ENCODE measurements around the gene MAP2K6.
"Not testable (repeated sequence)": the region's sequence is repeated elsewhere in the genome, so short reads cannot be mapped to it uniquely, and the experiment has no call there.

MAP2K6 gene

DNA sequence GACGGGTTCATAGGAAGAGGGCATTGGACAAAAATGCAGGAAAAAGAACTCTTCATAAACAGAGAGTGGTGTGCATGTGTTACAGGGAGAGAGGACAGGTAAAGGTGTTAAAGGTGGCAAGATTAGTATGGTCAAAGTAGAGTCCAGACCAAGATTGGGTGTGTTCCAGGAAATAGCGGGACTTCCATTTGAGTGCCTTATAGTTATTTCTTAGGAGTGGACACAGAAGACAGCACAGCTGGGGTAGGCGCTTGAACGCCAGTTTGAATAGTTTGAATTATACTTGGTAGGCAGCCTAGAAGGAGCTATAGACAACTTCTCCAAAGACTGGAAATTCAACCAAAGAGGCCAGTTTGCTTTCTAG is 63.4 kb downstream of the MAP2K6 start:
- no peak overlapping the region for H3K9ac ChIP-seq (ENCODE audit: low read depth, low read length)
- H3K36me3 ChIP-seq (ENCODE audit: insufficient read depth, low read length): no peaks in the 10 kb centered on the region
- 94% methylated on average over 4 of the region's 4 CpGs for WGBS
- no peak overlapping the region for H3K4me3 ChIP-seq (ENCODE audit: low read length)
- no peak overlapping the region for H3K27ac ChIP-seq (ENCODE audit: low read depth, low read length)
- no peaks in the 10 kb centered on the region for H3K9me3 ChIP-seq (ENCODE audit: insufficient read depth, low read depth, low read length)
- no peaks in the 10 kb centered on the region for H3K27me3 ChIP-seq (ENCODE audit: insufficient read depth, low read length)
- no peaks in the 10 kb centered on the region; the same call in 1 of the 2 replicates for H3K4me1 ChIP-seq (ENCODE audit: insufficient read depth, low read length)

DNA sequence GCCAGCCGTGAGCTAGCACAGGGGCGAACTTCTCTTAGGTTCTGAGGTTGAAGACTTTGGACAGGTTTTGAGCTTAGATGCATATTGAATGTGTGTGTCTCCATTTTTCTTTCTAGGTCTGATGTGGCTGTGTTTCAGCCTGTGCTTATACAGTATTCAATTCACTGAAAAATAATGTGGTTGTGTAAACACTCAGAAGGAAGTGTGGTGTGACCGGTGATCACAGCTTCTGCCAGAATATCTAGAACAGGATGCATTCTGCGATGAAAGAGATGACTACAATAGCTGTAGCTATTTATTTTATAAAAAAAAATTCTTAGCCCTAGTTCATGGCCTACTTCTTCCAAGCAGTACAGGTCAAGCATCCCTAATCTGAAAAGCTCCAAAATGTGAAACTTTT is 64.4 kb downstream of the MAP2K6 start:
- Histone ChIP-seq H3K4me3 (ENCODE audit: low read length) (no peak overlapping the region), H3K4me1 (ENCODE audit: insufficient read depth, low read length) (no peaks in the 10 kb centered on the region; the same call in 1 of the 2 replicates), H3K36me3 (ENCODE audit: insufficient read depth, low read length) (no peaks in the 10 kb centered on the region), H3K27me3 (ENCODE audit: insufficient read depth, low read length) (no peaks in the 10 kb centered on the region), H3K9me3 (ENCODE audit: insufficient read depth, low read depth, low read length) (no peaks in the 10 kb centered on the region), H3K9ac (ENCODE audit: low read depth, low read length) (no peak overlapping the region), H3K27ac (ENCODE audit: low read depth, low read length) (no peak overlapping the region)
- 94% methylated on average over 3 of the region's 4 CpGs for WGBS

DNA sequence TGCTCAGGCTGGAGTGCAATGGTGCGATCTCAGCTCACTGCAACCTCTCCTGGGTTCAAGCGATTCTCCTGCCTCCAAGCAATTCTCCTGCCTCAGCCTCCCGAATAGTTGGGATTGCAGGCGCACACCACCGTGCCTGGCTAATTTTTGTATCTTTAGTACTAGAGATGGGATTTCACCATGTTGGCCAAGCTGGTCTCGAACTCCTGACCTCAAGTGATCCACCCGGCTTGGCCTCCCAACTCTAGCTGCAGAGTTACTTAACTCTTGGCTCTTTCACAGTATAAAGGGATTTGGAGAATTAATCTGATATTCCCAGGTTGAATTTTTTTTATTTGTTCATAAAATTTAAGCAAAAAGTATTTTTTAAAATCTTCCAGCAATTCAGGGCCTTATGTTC is 65.3 kb downstream of the MAP2K6 start:
- H3K9ac ChIP-seq (ENCODE audit: low read depth, low read length); H3K4me3 ChIP-seq (ENCODE audit: low read length); H3K36me3 ChIP-seq (ENCODE audit: insufficient read depth, low read length); H3K4me1 ChIP-seq (ENCODE audit: insufficient read depth, low read length); H3K27ac ChIP-seq (ENCODE audit: low read depth, low read length); H3K9me3 ChIP-seq (ENCODE audit: insufficient read depth, low read depth, low read length); H3K27me3 ChIP-seq (ENCODE audit: insufficient read depth, low read length): not testable (repeated sequence)
- 98% methylated on average over 7 of the region's 7 CpGs for WGBS

DNA sequence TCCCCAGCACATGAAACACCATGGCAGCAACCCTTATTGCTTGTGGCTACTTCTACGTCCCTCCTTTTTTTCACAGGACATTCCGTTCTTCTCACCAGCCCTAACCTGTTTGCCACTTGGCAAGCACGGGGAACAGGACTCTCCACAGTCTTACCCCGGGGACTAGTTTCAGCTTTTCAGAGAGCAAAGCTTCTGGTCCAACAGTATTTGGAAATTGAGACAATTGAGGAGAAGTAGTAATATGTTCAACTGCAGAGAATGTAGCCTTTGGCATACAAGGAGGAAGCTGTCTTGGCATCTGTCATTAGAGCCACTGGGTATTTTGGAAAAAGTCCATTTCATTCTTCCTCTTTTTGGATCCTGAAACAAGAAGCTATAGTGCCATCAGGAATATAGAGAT is 65.7 kb downstream of the MAP2K6 start:
- Histone ChIP-seq H3K4me1 (ENCODE audit: insufficient read depth, low read length) (no peaks in the 10 kb centered on the region), H3K9me3 (ENCODE audit: insufficient read depth, low read depth, low read length) (no peaks in the 10 kb centered on the region), H3K9ac (ENCODE audit: low read depth, low read length) (no peak overlapping the region), H3K36me3 (ENCODE audit: insufficient read depth, low read length) (no peaks in the 10 kb centered on the region), H3K4me3 (ENCODE audit: low read length) (no peak overlapping the region), H3K27ac (ENCODE audit: low read depth, low read length) (no peak overlapping the region), H3K27me3 (ENCODE audit: insufficient read depth, low read length) (no peaks in the 10 kb centered on the region)
- 91% methylated on average over 4 of the region's 4 CpGs for WGBS

DNA sequence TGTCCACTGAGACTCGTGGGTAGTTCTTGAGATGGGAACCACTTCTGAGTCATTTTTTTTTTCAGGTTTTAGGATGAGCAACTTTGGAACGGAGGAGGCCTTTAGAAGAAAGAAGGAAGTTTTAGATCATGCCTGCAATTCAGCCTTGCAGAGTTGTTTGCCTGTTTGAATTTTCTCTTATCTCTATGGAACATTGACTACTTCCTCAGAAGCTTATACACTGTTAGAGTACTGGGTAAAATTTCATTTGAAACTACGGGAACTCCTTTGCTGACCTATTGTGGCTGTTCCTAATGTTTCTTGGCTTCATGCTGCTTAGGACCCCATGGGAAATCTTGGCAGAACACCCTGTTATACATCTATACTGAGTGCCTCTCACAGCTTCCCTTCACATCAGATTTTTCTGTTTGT is 70.8 kb downstream of the MAP2K6 start:
- Histone ChIP-seq H3K9me3 (ENCODE audit: insufficient read depth, low read depth, low read length) (no peaks in the 10 kb centered on the region), H3K9ac (ENCODE audit: low read depth, low read length) (no peak overlapping the region), H3K4me3 (ENCODE audit: low read length) (no peak overlapping the region), H3K36me3 (ENCODE audit: insufficient read depth, low read length) (no peaks in the 10 kb centered on the region), H3K27ac (ENCODE audit: low read depth, low read length) (no peak overlapping the region), H3K27me3 (ENCODE audit: insufficient read depth, low read length) (no peaks in the 10 kb centered on the region), H3K4me1 (ENCODE audit: insufficient read depth, low read length) (no peaks in the 10 kb centered on the region)
- 94% methylated on average over 3 of the region's 3 CpGs for WGBS

DNA sequence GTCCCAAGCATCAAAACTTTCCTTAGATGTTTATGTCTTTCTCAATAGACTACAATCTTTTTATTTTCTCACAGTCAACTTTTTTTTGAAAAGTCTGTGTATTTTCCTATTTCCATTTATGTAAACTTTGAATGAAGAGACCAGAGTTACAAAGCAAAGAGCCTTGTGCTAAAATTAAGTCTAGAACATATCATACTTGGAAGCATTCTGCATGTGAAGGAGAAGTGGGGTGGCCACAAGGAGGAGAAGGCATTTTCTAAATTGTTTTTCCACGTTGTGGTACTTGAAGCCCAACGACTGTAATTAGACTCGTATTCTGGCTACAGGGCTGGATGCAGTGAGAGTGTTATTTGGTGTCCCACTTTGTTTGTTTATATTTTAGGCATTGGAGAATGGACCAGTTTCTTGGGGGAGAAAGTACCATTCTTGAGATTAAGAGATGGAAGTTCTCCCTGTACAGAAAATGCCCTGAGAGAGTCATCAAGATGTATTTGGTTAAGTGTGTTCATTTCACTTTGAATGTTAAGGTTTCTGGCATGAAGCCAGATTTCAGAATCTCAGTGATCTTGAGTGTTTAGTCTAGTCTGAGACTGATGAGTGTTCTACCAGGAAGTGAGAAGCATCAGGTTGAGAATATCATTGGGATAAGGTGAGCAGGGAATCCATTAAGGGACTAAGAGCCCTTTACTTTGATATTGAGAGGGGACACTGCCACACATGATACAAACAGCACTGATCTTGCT is 71.6 kb downstream of the MAP2K6 start:
- H3K27me3 ChIP-seq (ENCODE audit: insufficient read depth, low read length): no peaks in the 10 kb centered on the region
- H3K36me3 ChIP-seq (ENCODE audit: insufficient read depth, low read length): no peaks in the 10 kb centered on the region
- H3K4me1 ChIP-seq (ENCODE audit: insufficient read depth, low read length): no peaks in the 10 kb centered on the region
- H3K9ac ChIP-seq (ENCODE audit: low read depth, low read length): no peak overlapping the region
- H3K9me3 ChIP-seq (ENCODE audit: insufficient read depth, low read depth, low read length): no peaks in the 10 kb centered on the region
- H3K4me3 ChIP-seq (ENCODE audit: low read length): no peak overlapping the region
- WGBS: 89% methylated on average over 3 of the region's 3 CpGs
- H3K27ac ChIP-seq (ENCODE audit: low read depth, low read length): no peak overlapping the region

DNA sequence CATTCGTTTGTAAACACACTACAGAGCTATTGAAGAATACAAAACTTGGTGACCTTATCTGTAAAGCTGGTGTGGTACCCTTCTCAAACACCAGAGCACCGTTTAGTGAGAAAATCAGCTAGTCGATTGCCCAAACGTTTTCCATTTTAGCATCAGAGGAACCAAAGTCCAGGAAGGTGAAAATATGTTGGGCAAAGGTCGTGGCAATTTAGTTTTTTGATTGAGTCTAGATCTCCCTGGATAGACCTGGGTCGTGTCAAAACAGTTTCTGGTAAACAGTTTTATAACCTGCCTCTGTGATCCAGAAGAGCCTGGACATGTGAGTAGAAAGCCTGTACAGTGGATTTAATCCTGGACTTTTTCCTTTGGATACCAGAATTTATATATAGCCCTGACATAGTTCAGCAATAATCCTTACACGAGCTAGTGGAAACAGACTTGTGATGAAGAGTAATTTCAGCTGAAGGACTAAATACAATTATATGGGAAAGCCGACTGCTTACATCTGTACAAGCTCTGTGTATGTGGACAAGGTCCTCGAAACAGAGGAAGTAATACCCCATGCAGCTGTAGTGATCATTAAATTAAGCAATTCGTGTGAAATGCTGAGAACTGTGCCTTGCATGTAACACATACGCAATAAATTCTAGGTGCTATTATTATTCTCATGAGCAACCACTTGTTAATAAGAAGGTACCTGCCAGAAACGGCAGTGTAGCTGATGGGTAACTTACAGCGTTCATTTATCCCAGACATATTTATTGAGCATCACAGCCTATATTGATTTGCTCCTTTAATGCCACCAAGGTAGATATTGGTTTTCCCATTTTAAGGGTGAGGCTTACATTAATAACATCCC is 72.5 kb downstream of the MAP2K6 start:
- no peak overlapping the region for H3K27ac ChIP-seq (ENCODE audit: low read depth, low read length)
- H3K9ac ChIP-seq (ENCODE audit: low read depth, low read length): no peak overlapping the region
- no peaks in the 10 kb centered on the region for H3K36me3 ChIP-seq (ENCODE audit: insufficient read depth, low read length)
- no peaks in the 10 kb centered on the region for H3K9me3 ChIP-seq (ENCODE audit: insufficient read depth, low read depth, low read length)
- peaks cover 3% of the 10 kb centered on the region; the same call in 1 of the 2 replicates for H3K4me1 ChIP-seq (ENCODE audit: insufficient read depth, low read length)
- H3K4me3 ChIP-seq (ENCODE audit: low read length): no peak overlapping the region
- 91% methylated on average over 13 of the region's 13 CpGs for WGBS
- H3K27me3 ChIP-seq (ENCODE audit: insufficient read depth, low read length): no peaks in the 10 kb centered on the region

DNA sequence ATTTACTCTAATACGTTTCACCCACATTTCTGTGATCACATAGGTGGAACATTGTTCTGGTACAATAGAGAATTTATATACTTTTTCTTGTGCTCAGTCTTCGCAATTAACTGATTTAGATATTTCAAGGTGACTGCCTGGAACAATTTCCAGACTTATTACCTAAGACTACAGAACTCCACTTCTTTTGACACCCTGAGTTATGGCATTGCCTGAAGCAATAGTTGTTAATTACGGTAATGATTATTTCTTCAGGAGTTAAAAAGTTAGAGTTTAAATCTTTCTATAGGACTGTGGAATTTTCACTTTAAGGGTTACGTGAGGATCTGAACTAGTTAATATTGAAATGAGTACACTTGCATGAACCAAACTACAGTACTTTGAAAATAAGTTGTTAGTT is 74.8 kb downstream of the MAP2K6 start:
- Histone ChIP-seq H3K4me1 (ENCODE audit: insufficient read depth, low read length) (peaks cover 12% of the 10 kb centered on the region; the same call in 1 of the 2 replicates), H3K27me3 (ENCODE audit: insufficient read depth, low read length) (no peaks in the 10 kb centered on the region), H3K36me3 (ENCODE audit: insufficient read depth, low read length) (no peaks in the 10 kb centered on the region), H3K4me3 (ENCODE audit: low read length) (no peak overlapping the region), H3K9me3 (ENCODE audit: insufficient read depth, low read depth, low read length) (no peaks in the 10 kb centered on the region), H3K27ac (ENCODE audit: low read depth, low read length) (no peak overlapping the region), H3K9ac (ENCODE audit: low read depth, low read length) (no peak overlapping the region)
- WGBS: 98% methylated on average over 3 of the region's 4 CpGs

DNA sequence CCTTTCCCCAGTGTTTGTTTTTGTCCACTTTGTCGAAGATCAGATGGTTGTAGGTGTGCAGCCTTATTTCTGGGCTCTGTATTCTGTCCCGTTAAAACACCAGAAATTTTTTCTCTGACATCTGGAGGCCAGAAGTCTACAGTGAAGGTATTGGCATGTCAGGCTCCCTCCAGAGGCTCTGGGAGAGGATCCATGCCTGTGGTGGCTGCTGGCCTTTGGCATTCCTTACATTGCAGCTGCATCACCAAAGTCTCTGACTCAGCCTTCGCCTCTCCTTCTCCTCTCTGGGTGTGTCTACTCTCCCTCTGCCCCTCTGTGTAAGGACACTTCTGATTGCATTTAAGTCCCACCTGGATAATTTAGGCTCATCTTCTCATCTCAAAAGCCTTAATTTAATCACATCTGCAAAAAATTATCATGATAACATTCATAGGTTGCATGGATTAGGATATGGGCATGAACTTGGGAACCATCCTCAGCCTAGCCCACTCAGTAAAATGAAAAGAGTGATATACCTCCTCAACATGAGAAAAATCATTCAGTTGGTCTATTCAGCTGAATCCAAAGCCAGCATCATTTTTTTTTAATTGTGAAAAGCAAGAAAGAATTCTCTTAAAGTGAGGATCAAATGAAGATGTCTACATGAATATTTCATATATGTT is 78.0 kb downstream of the MAP2K6 start:
- H3K27me3 ChIP-seq (ENCODE audit: insufficient read depth, low read length): no peaks in the 10 kb centered on the region
- H3K27ac ChIP-seq (ENCODE audit: low read depth, low read length): no peak overlapping the region
- H3K9ac ChIP-seq (ENCODE audit: low read depth, low read length): no peak overlapping the region
- peaks cover 17% of the 10 kb centered on the region for H3K4me1 ChIP-seq (ENCODE audit: insufficient read depth, low read length)
- no peak overlapping the region for H3K4me3 ChIP-seq (ENCODE audit: low read length)
- WGBS: 78% methylated on average over 3 of the region's 3 CpGs
- H3K36me3 ChIP-seq (ENCODE audit: insufficient read depth, low read length): no peaks in the 10 kb centered on the region
- H3K9me3 ChIP-seq (ENCODE audit: insufficient read depth, low read depth, low read length): no peaks in the 10 kb centered on the region

DNA sequence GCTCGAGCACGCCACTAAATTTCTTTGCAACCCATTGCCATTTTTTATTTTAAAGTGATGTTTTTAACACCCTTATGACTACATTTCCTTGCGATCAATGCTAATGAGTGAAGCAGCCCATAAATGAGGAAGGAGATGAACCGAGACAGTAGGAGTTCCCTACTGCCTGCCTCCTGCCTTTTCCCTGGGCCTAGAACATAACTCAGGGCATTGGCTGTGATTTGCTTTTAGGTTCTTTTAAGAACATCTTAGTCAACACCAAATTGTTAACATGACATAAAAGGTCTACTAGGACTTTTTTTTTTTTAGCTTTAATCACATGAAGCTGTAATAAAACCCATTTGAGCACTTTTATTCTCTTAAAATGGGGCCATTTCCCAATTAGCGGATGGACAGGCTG is 81.3 kb downstream of the MAP2K6 start:
- 95% methylated on average over 5 of the region's 5 CpGs for WGBS
- Histone ChIP-seq H3K4me1 (ENCODE audit: insufficient read depth, low read length) (peaks cover 26% of the 10 kb centered on the region), H3K27me3 (ENCODE audit: insufficient read depth, low read length) (no peaks in the 10 kb centered on the region), H3K9me3 (ENCODE audit: insufficient read depth, low read depth, low read length) (no peaks in the 10 kb centered on the region), H3K27ac (ENCODE audit: low read depth, low read length) (no peak overlapping the region), H3K4me3 (ENCODE audit: low read length) (no peak overlapping the region), H3K9ac (ENCODE audit: low read depth, low read length) (no peak overlapping the region), H3K36me3 (ENCODE audit: insufficient read depth, low read length) (no peaks in the 10 kb centered on the region)

DNA sequence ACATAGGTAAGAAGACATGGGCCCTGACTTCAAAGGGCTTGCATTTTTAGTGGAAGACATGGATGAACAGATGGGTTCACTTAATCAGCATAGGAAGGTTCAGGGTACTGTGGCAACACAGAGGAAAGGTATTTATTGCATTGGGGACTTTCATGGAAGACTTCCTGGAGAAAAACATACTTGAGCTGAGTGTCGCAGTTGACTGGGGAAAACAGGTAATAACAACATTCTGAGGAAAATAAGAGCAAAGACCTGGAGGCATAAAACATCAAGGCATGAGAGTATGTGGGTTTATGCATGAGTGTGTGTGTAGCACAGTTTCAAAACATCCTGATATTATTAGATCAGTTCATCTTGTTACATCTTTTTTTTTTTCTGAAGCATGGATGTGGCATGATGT is 82.7 kb downstream of the MAP2K6 start:
- H3K27me3 ChIP-seq (ENCODE audit: insufficient read depth, low read length): no peaks in the 10 kb centered on the region
- H3K36me3 ChIP-seq (ENCODE audit: insufficient read depth, low read length): no peaks in the 10 kb centered on the region
- WGBS: 94% methylated on average over 1 of the region's 1 CpG

More for the DNA sequence above, 82.7 kb downstream of the MAP2K6 start:
- Histone ChIP-seq H3K4me3 (ENCODE audit: low read length) (no peak overlapping the region), H3K9ac (ENCODE audit: low read depth, low read length) (no peak overlapping the region), H3K4me1 (ENCODE audit: insufficient read depth, low read length) (peaks cover 34% of the 10 kb centered on the region), H3K9me3 (ENCODE audit: insufficient read depth, low read depth, low read length) (no peaks in the 10 kb centered on the region), H3K27ac (ENCODE audit: low read depth, low read length) (no peak overlapping the region)
